Right atrium auricular region (tissue), 2 donors: ENCODE results near the gene NPHP4. TPM values are rescaled to one million over a fixed set of nuclear protein-coding genes. Genes with fewer than 3 reads are reported as not detected.

ENCODE experiments used
- DNase-seq: peaks from one replicate; pipeline ENCODE4 v3.0.0-alpha.2; 2019; ENCODE audit warnings: low spot score
- H3K27ac ChIP-seq, 2 donors: fragments of 200-600 bp; sonication (generic); 1 replicate in 1 of 2; 2 replicates in 1 of 2; pipeline ENCODE4 v1.5.1; 2016 to 2019
- H3K27me3 ChIP-seq, 2 donors: fragments of 200-600 bp; sonication (generic); one replicate each; pipeline versions ENCODE4 v1.5.1 to v1.6.0; 2017 to 2019
- H3K36me3 ChIP-seq: fragments of 200-600 bp; sonication (generic); one replicate; pipeline ENCODE4 v1.5.1; 2016
- H3K4me1 ChIP-seq, 2 donors: fragments of 200-600 bp; sonication (generic); one replicate each; pipeline versions ENCODE4 v1.5.1 to v1.6.0; 2017 to 2019
- H3K4me3 ChIP-seq, 2 donors: fragments of 200-600 bp; sonication (generic); 1 replicate in 1 of 2; 2 replicates in 1 of 2; pipeline ENCODE4 v1.5.1; 2017 to 2019; ENCODE audit warnings: mild to moderate bottlenecking in 1 of 2, moderate library complexity in 1 of 2
- H3K9me3 ChIP-seq, 2 donors: fragments of 200-600 bp; sonication (generic); one replicate each; pipeline ENCODE4 v1.5.1; 2019
- total RNA-seq, 2 donors: library from RNA; depleted of rRNA; stranded (reverse); fragments of >200 nt; gene quantifications; one replicate each; pipeline ENCODE4 v1.1.0, GENCODE V29; 2016
- TF ChIP-seq, protein P1 (sequence below), 2 donors: fragments of 200-600 bp; sonication (generic); IDR thresholded peaks; one replicate each; pipeline ENCODE4 v1.5.1; 2019; ENCODE audit warnings: antibody characterized with exemption in 2 of 2

NPHP4 gene
- total RNA-seq, 2 donors from 2014 or later, result 3.0 to 4.3 TPM

DNA sequence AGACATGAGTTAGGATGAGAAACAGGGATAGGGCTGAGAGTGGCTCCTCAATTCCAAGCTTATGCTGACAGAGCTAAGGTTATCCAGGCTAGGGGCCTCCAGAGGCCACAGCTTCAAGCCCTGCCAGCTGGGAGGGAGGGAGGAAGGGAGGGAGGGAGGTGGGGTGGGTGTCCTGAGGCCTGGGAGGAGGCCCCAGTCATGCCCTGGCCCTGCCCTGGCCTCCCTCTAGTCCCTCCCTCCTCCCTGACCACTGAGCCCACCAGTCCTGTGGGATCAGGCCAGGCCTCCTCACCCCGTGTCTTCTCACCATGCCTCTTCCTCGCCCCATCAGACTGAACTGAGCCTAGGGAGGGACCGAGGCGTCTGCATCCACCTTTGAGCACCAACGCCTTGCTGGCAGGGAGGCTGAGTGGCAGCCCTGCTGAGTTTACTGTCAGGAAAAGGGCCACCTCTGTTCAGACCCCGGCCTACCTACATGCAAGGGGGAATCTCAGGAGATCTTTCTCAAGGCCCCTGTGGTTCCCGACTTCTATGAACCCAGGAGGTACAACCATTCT is 116.1 kb downstream of the NPHP4 start:
- Histone ChIP-seq H3K27ac (no peak overlapping the region), H3K36me3 (peaks cover 40% of the 10 kb centered on the region), H3K27me3 (no peaks in the 10 kb centered on the region), H3K4me3 (no peak overlapping the region), H3K4me1 (no peaks in the 10 kb centered on the region), H3K9me3 (peaks cover 0 to 5% of the 10 kb centered on the region in 2 donors)
- DNase-seq, result no peak
- TF ChIP-seq, protein P1, sequence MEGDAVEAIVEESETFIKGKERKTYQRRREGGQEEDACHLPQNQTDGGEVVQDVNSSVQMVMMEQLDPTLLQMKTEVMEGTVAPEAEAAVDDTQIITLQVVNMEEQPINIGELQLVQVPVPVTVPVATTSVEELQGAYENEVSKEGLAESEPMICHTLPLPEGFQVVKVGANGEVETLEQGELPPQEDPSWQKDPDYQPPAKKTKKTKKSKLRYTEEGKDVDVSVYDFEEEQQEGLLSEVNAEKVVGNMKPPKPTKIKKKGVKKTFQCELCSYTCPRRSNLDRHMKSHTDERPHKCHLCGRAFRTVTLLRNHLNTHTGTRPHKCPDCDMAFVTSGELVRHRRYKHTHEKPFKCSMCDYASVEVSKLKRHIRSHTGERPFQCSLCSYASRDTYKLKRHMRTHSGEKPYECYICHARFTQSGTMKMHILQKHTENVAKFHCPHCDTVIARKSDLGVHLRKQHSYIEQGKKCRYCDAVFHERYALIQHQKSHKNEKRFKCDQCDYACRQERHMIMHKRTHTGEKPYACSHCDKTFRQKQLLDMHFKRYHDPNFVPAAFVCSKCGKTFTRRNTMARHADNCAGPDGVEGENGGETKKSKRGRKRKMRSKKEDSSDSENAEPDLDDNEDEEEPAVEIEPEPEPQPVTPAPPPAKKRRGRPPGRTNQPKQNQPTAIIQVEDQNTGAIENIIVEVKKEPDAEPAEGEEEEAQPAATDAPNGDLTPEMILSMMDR (IDR thresholded peaks at IDR 0.05), result no peak

DNA sequence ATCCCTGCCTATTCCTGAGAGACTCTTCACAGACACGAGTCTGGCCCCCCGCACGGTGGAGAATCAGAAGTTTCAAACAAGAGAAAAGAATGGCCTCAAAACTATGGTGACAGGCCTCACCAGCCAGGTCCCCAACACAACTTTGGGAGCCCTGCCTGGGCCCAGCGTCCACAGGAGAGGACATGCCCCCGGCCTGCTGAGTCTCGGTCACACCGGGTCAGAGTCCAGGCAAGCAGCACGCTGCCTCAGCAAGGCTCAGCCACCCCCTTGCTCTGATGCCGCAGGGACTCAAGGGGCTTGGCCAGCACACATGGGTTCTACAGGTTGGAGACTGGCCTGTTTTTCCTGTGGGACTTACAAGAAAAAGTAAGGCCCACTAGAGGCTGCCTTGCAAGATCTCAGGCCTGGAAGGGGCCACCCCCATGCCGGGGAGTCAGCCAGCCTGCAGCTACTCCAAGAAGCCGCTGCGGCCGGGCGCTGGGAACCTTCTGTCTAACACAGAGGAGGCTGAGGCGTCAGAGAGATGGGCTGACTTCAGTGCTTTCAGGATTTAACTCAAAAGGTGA is 116.8 kb downstream of the NPHP4 start:
- Histone ChIP-seq H3K27me3 (no peaks in the 10 kb centered on the region), H3K36me3 (peaks cover 46% of the 10 kb centered on the region), H3K27ac (no peak overlapping the region), H3K4me3 (no peak overlapping the region), H3K9me3 (peaks cover 0 to 3% of the 10 kb centered on the region in 2 donors), H3K4me1 (no peaks in the 10 kb centered on the region)
- no peak for DNase-seq
- TF ChIP-seq, protein P1 (IDR thresholded peaks at IDR 0.05), result no peak

DNA sequence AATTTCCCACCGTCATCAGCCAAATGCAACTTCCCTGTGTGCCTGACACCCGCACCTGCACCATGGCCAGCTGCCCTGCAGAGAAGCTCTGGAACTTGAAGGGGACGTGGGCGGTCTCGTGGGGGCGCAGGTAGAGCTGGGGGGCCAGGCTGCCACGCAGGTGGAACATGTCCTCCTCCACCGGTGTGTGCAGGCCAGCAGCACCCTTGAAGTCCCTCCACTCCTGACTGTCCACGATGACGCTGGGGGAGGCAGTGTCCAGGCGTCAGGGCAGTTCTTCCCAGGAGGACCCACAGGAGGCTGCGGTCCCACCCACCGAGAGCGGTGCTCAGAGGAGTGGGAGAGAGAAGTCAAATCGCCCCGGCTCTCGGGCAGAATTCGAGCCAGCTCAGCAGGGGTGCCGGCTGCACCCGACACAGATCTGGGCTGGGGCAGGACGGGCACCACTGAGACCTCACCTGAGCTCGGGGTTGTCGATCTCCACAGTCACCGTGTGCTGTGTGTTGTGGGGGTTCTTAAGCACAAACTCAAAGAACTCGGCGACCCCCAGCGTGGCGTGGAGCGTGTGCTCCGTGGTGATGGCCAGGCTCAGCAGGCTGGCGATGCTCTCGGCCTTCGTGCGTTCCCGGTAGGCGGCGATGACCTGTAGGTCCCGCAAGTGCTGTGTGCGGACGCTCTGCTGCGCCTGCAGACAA is 117.7 kb downstream of the NPHP4 start:
- DNase-seq, result no peak
- TF ChIP-seq, protein P1 (IDR thresholded peaks at IDR 0.05), result no peak
- Histone ChIP-seq H3K4me3 (no peak overlapping the region), H3K27ac (no peak overlapping the region), H3K27me3 (no peaks in the 10 kb centered on the region), H3K36me3 (peaks cover 37% of the 10 kb centered on the region), H3K4me1 (no peaks in the 10 kb centered on the region), H3K9me3 (no peaks in the 10 kb centered on the region)

DNA sequence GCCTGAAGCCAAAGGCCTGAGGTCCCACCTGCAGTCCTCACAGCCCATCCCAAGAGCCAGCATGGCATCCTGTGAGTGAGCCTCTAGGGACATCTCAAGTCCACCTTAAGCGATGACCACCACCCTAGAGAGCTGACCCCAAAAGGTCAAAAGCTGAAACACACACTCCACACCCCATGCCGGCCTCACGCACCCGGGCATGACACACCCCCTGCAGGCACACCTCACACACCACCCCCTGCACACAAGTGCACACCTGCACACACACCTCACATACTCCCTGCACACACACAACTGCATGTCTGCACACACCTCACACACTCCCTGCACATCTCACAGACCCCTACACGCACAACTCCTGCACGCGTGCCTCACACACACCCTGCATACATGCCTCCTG is 118.7 kb downstream of the NPHP4 start:
- no peak overlapping the region for H3K27ac ChIP-seq
- no peaks in the 10 kb centered on the region for H3K9me3 ChIP-seq
- no peaks in the 10 kb centered on the region for H3K4me1 ChIP-seq
- H3K4me3 ChIP-seq, result no peak overlapping the region
- H3K36me3 ChIP-seq, result peaks cover 32% of the 10 kb centered on the region
- TF ChIP-seq, protein P1 (IDR thresholded peaks at IDR 0.05), result no peak
- DNase-seq, result no peak
- H3K27me3 ChIP-seq, result no peaks in the 10 kb centered on the region

DNA sequence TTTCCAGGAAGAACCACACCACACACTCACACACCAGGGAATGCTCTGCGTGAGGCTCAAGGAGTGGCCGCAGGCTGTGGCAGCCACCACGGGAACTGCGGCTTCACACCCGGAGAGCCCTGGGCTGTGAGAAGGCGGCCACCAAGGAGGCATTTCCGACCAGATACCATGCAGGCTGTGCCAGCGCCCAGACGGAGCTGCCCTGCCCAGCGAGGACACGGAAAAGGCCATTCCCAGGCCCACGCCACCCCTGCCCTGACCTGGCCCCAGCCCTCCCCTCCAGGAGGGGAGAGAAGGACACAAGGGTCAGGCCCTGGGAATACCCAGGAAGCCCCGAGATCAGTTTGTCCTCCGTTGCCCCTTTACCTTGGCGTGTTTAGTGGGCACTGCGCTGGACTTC is 119.3 kb downstream of the NPHP4 start:
- Histone ChIP-seq H3K4me3 (no peak overlapping the region), H3K27ac (no peak overlapping the region), H3K36me3 (peaks cover 32% of the 10 kb centered on the region), H3K4me1 (no peaks in the 10 kb centered on the region), H3K9me3 (no peaks in the 10 kb centered on the region), H3K27me3 (no peaks in the 10 kb centered on the region)
- TF ChIP-seq, protein P1 (IDR thresholded peaks at IDR 0.05), result no peak
- no peak for DNase-seq
